CD4-positive, alpha-beta T cell treated with Interferon gamma for 1 hour (primary cell): ENCODE data around the gene RFX3.
"Not testable (repeated sequence)": the region's sequence is repeated elsewhere in the genome, so short reads cannot be mapped to it uniquely, and the experiment has no call there.

ENCODE experiments used
- DNase-seq: peaks from one replicate; pipeline ENCODE4 v3.0.0-alpha.2; 2020

The RFX3 gene

GRCh38 chr9:3342159-3342777 lies 183.5 kb downstream of the RFX3 start:
- DNase-seq: no peak

- DNase-seq: no peak
Measured at GRCh38 chr9:3337515-3338225, 188.1 kb downstream of the RFX3 start.

GRCh38 chr9:3336951-3337350 lies 188.8 kb downstream of the RFX3 start:
- no peak for DNase-seq

GRCh38 chr9:3332802-3333201 lies 193.0 kb downstream of the RFX3 start:
- no peak for DNase-seq

GRCh38 chr9:3331801-3332200 lies 194.0 kb downstream of the RFX3 start:
- DNase-seq: no peak

GRCh38 chr9:3330792-3331420 lies 194.9 kb downstream of the RFX3 start:
- no peak for DNase-seq

GRCh38 chr9:3329361-3329760 lies 196.4 kb downstream of the RFX3 start:
- DNase-seq: no peak

- DNase-seq: no peak
Measured at GRCh38 chr9:3323714-3324113, 202.1 kb downstream of the RFX3 start.

- no peak for DNase-seq
Measured at GRCh38 chr9:3321186-3321585, 204.6 kb downstream of the RFX3 start.

- DNase-seq: not testable (repeated sequence)
Measured at GRCh38 chr9:3312595-3312994, 213.2 kb downstream of the RFX3 start.

- no peak for DNase-seq
Measured at GRCh38 chr9:3308609-3309008, 217.2 kb downstream of the RFX3 start.

- not testable (repeated sequence) for DNase-seq
Measured at GRCh38 chr9:3304388-3304787, 221.4 kb downstream of the RFX3 start.

GRCh38 chr9:3299872-3300271 lies 225.9 kb downstream of the RFX3 start:
- DNase-seq: no peak

GRCh38 chr9:3296536-3296935 lies 229.3 kb downstream of the RFX3 start:
- DNase-seq: no peak

- no peak for DNase-seq
Measured at GRCh38 chr9:3292311-3292710, 233.5 kb downstream of the RFX3 start.

- no peak for DNase-seq
Measured at GRCh38 chr9:3290231-3290840, 235.5 kb downstream of the RFX3 start.

- DNase-seq: no peak
Measured at GRCh38 chr9:3288686-3289085, 237.1 kb downstream of the RFX3 start.

GRCh38 chr9:3285365-3286161 lies 240.2 kb downstream of the RFX3 start:
- DNase-seq: no peak

- DNase-seq: no peak
Measured at GRCh38 chr9:3282365-3282764, 243.4 kb downstream of the RFX3 start.

- DNase-seq: no peak
Measured at GRCh38 chr9:3281399-3281798, 244.4 kb downstream of the RFX3 start.

GRCh38 chr9:3277200-3277599 lies 248.6 kb downstream of the RFX3 start:
- no peak for DNase-seq

GRCh38 chr9:3271581-3271980 lies 254.2 kb downstream of the RFX3 start:
- no peak for DNase-seq

- no peak for DNase-seq
Measured at GRCh38 chr9:3271157-3271556, 254.6 kb downstream of the RFX3 start.
